ENCODE measurements around the gene CFAP46. TPM values are rescaled to one million over a fixed set of nuclear protein-coding genes. Genes with fewer than 3 reads are reported as not detected.

Gene CFAP46
- total and polyA plus RNA-seq, 2 of the 8 experiments (the other 6 are each of a cell fraction or from before 2014, with no cell fraction given), result 2.6 to 4.8 TPM

GRCh38 chr10:132761395-132762060, 180.8 kb downstream of the CFAP46 start:
- Histone ChIP-seq H2AFZ (ENCODE audit: low read length) (no peak overlapping the region), H4K91ac (replicated peaks; ENCODE audit: insufficient read length, low read length) (no peak overlapping the region), H3K56ac (replicated peaks; ENCODE audit: insufficient read length, low read depth, low read length) (no peak overlapping the region), H2BK20ac (ENCODE audit: low read length) (no peak overlapping the region), H3K4me3 (ENCODE audit: extremely low read depth in 1 of 4, insufficient read depth in 2 of 4, low read depth in 3 of 4, low read length in 4 of 4) (no peak overlapping the region), H3K79me2 (ENCODE audit: control insufficient read depth in 1 of 2, insufficient read depth in 2 of 2, low read length in 2 of 2) (no peaks in the 10 kb centered on the region), H2BK5ac (ENCODE audit: low read depth, low read length) (no peak overlapping the region), H3K18ac (ENCODE audit: extremely low read depth, low read length) (no peak overlapping the region), H3K9me3 (ENCODE audit: insufficient read depth in 2 of 2, low read depth in 1 of 2, low read length in 1 of 2) (peaks cover 8 to 14% of the 10 kb centered on the region in 2 experiments; a peak in 2 of 4 replicates), H2BK12ac (ENCODE audit: low read depth, low read length) (no peak overlapping the region), H4K8ac (ENCODE audit: extremely low read depth, insufficient read depth, low read length) (no peak overlapping the region), H4K5ac (ENCODE audit: insufficient read length, low read depth, low read length) (no peak overlapping the region), H3K23ac (ENCODE audit: insufficient read length) (no peak overlapping the region), H3K14ac (ENCODE audit: insufficient read length) (no peak overlapping the region), H3K27ac (ENCODE audit: low read depth, low read length) (no peak overlapping the region), H3K79me1 (ENCODE audit: low read depth, low read length) (no peaks in the 10 kb centered on the region), H3K27me3 (replicated peaks in 1 of 4; ENCODE audit: control insufficient read depth in 3 of 4, extremely low read depth in 1 of 4, insufficient read depth in 3 of 4, low read length in 3 of 4) (no peaks in the 10 kb centered on the region), H3K9ac (replicated peaks in 1 of 4; ENCODE audit: extremely low read depth in 1 of 4, low read depth in 3 of 4, low read length in 3 of 4) (no peak overlapping the region), H2BK120ac (replicated peaks; ENCODE audit: low read depth, low read length) (no peak overlapping the region), H4K20me1 (replicated peaks in 1 of 2; ENCODE audit: control insufficient read depth in 1 of 2, insufficient read depth in 2 of 2, low read length in 2 of 2) (peaks cover 0 to 6% of the 10 kb centered on the region in 2 experiments), H2BK15ac (ENCODE audit: low read length) (no peak overlapping the region), H3K4ac (replicated peaks; ENCODE audit: insufficient read length, low read depth, low read length) (no peak overlapping the region), H3K36me3 (ENCODE audit: control insufficient read depth in 2 of 4, insufficient read depth in 4 of 4, low read length in 3 of 4) (no peaks in the 10 kb centered on the region), H3K4me2 (ENCODE audit: insufficient read depth in 1 of 2, low read depth in 2 of 2, low read length in 2 of 2) (no peak overlapping the region), H3K23me2 (ENCODE audit: low read depth, low read length) (no peaks in the 10 kb centered on the region), H3K4me1 (replicated peaks in 1 of 4; ENCODE audit: control insufficient read depth in 3 of 4, insufficient read depth in 4 of 4, low read length in 3 of 4) (no peaks in the 10 kb centered on the region; a peak in 1 of 7 replicates), H2AK5ac (ENCODE audit: low read depth, low read length) (no peak overlapping the region)
- DNase-seq (ENCODE audit: low read depth in 1 of 2, low spot score in 2 of 2) (no peak), FAIRE-seq (no peak)
- ChIA-PET CTCF (ENCODE audit: partially characterized antibody) (interaction anchor here (0.7 kb wide), 1 partner anchor 9 kb away, joined by 3 read pairs; no protein-coding TSS in a partner anchor), POLR2A (ENCODE audit: partially characterized antibody) (no interaction called here)
- 88% methylated on average over 11 of the region's 11 CpGs; no CpG with 5 or more reads in 1 of the 2 experiments for WGBS, 2 experiments (ENCODE audit: extremely low coverage in 1 of 2, insufficient coverage in 1 of 2, insufficient read length in 1 of 2, insufficient replicate concordance in 2 of 2, low coverage in 1 of 2, low lambda C conversion rate in 2 of 2, missing lambda C conversion rate in 1 of 2)
- TF ChIP-seq RFX5 (IDR thresholded peaks at IDR 0.05; ENCODE audit: borderline replicate concordance, low read depth, low read length) (no peak), YY1 (IDR thresholded peaks at IDR 0.05; ENCODE audit: low read depth, low read length) (no peak), RAD21 (IDR thresholded peaks at IDR 0.05 in 1 of 2, conservative IDR thresholded peaks at IDR 0.05 in 1 of 2; ENCODE audit: low read depth in 2 of 2, low read length in 2 of 2) (no peak), HDAC2 (IDR thresholded peaks at IDR 0.05; ENCODE audit: borderline replicate concordance in 1 of 2, low read depth in 2 of 2, low read length in 2 of 2) (no peak), SIN3A (conservative IDR thresholded peaks at IDR 0.05 in 1 of 2, IDR thresholded peaks at IDR 0.05 in 1 of 2; ENCODE audit: low read depth in 1 of 2, low read length in 2 of 2) (no peak), JUN (IDR thresholded peaks at IDR 0.05; ENCODE audit: low read depth, low read length) (no peak), FOSL1 (IDR thresholded peaks at IDR 0.05; ENCODE audit: insufficient read depth, low read depth, low read length) (no peak), TEAD4 (IDR thresholded peaks at IDR 0.05; ENCODE audit: low read depth, low read length) (no peak), E2F6 (IDR thresholded peaks at IDR 0.05) (no peak), CHD1 (IDR thresholded peaks at IDR 0.05; ENCODE audit: low read depth, low read length) (no peak), BACH1 (IDR thresholded peaks at IDR 0.05; ENCODE audit: low read length) (no peak), HDAC6 (IDR thresholded peaks at IDR 0.05; ENCODE audit: low read depth, low read length) (no peak)
